Tibial nerve (tissue), 4 donors: ENCODE measurements around the gene ZNF521. TPM values are rescaled to one million over a fixed set of nuclear protein-coding genes. Genes with fewer than 3 reads are reported as not detected.

ENCODE experiments used
- DNase-seq, 2 donors: peaks; one replicate each; pipeline ENCODE4 v3.0.0-alpha.2; 2019; ENCODE audit warnings: low spot score in 2 of 2
- H3K27ac ChIP-seq, 4 donors: fragments of 200-600 bp; sonication (generic) in 3 of 4; one replicate each; pipeline ENCODE4 v1.5.1; 2017 to 2019; ENCODE audit warnings: mild to moderate bottlenecking in 1 of 4
- H3K27me3 ChIP-seq, 2 donors: fragments of 200-600 bp; sonication (generic) in 1 of 2; one replicate each; pipeline versions ENCODE4 v1.5.1 to v1.6.0; 2017 to 2019
- H3K36me3 ChIP-seq, 3 donors: fragments of 200-600 bp; sonication (generic); one replicate each; pipeline ENCODE4 v1.5.1; 2018 to 2019
- H3K4me1 ChIP-seq, 4 donors: fragments of 200-600 bp; sonication (generic) in 3 of 4; one replicate each; pipeline ENCODE4 v1.5.1; 2017 to 2019
- H3K4me3 ChIP-seq, 4 donors: fragments of 200-600 bp; sonication (generic) in 3 of 4; one replicate each; pipeline ENCODE4 v1.5.1; 2017 to 2019; ENCODE audit warnings: mild to moderate bottlenecking in 1 of 4, moderate library complexity in 1 of 4
- H3K9me3 ChIP-seq, 4 donors: fragments of 200-600 bp; sonication (generic) in 3 of 4; one replicate each; pipeline ENCODE4 v1.5.1; 2017 to 2019
- EP300 ChIP-seq, 2 donors: sonication (generic); formaldehyde crosslinking; IDR thresholded peaks; one replicate each; pipeline ENCODE4 v1.6.1; 2017; ENCODE audit warnings: antibody characterized with exemption in 2 of 2, mild to moderate bottlenecking in 1 of 2
- POLR2A ChIP-seq, 2 donors: fragments of 450-650 bp; IDR thresholded peaks; one replicate each; pipeline ENCODE4 v1.6.1; 2017; ENCODE audit warnings: antibody characterized with exemption in 2 of 2, mild to moderate bottlenecking in 2 of 2, moderate library complexity in 2 of 2
- WGBS, 2 donors: methylation state at CpG; one replicate each; pipeline ENCODE4 v1.1.5; 2018; 5-methylcytosine and 5-hydroxymethylcytosine counted together
- total RNA-seq, 4 donors: library from RNA; depleted of rRNA; stranded (reverse); fragments of >200 nt; gene quantifications; one replicate each; pipeline ENCODE4 v1.1.0, GENCODE V29; 2016
- TF ChIP-seq, protein P1 (sequence below), 5 experiments: fragments of 200-600 bp in 3 of 5; fragments of 450-650 bp in 2 of 5; sonication (generic) in 3 of 5; IDR thresholded peaks; one replicate each; pipeline ENCODE4 v1.5.1; 2016 to 2019; ENCODE audit warnings: antibody characterized with exemption in 5 of 5, mild to moderate bottlenecking in 3 of 5, moderate library complexity in 2 of 5

Gene ZNF521
- total RNA-seq, 4 donors from 2014 or later, result 32.7 to 66.3 (median 43.4) TPM

DNA sequence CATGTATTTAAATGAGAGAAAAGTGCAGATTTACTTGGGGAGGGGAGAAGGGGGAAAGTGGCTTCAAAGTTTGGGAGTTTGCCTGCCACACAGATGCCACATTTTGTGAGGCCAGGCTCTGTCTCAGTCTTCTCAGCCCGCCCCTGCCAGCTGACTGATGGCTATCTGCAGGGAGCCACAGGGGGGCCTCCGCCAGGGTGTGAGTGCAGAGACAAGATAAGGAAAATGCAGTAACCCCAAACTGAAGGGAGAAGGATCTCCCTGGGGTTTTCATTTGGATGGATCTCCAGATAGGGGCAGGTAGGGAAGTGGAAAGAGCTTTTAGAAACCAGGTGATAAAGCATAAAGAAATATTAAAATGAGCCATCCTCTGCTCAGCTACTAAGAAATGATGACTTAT, 128.8 kb downstream of the ZNF521 start:
- no peak overlapping the region for H3K4me3 ChIP-seq
- H3K27me3 ChIP-seq, result no peaks in the 10 kb centered on the region
- DNase-seq, result no peak
- peaks cover 0 to 16% (median 0%) of the 10 kb centered on the region in 3 donors for H3K36me3 ChIP-seq
- H3K4me1 ChIP-seq, result no peaks in the 10 kb centered on the region
- 88 to 90% methylated on average over 2 of the region's 2 CpGs for WGBS, 2 donors
- TF ChIP-seq, protein P1, sequence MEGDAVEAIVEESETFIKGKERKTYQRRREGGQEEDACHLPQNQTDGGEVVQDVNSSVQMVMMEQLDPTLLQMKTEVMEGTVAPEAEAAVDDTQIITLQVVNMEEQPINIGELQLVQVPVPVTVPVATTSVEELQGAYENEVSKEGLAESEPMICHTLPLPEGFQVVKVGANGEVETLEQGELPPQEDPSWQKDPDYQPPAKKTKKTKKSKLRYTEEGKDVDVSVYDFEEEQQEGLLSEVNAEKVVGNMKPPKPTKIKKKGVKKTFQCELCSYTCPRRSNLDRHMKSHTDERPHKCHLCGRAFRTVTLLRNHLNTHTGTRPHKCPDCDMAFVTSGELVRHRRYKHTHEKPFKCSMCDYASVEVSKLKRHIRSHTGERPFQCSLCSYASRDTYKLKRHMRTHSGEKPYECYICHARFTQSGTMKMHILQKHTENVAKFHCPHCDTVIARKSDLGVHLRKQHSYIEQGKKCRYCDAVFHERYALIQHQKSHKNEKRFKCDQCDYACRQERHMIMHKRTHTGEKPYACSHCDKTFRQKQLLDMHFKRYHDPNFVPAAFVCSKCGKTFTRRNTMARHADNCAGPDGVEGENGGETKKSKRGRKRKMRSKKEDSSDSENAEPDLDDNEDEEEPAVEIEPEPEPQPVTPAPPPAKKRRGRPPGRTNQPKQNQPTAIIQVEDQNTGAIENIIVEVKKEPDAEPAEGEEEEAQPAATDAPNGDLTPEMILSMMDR (IDR thresholded peaks at IDR 0.05), result no peak
- TF ChIP-seq EP300 (IDR thresholded peaks at IDR 0.05) (no peak), POLR2A (IDR thresholded peaks at IDR 0.05) (no peak)
- no peak overlapping the region for H3K27ac ChIP-seq
- H3K9me3 ChIP-seq, result no peaks in the 10 kb centered on the region

DNA sequence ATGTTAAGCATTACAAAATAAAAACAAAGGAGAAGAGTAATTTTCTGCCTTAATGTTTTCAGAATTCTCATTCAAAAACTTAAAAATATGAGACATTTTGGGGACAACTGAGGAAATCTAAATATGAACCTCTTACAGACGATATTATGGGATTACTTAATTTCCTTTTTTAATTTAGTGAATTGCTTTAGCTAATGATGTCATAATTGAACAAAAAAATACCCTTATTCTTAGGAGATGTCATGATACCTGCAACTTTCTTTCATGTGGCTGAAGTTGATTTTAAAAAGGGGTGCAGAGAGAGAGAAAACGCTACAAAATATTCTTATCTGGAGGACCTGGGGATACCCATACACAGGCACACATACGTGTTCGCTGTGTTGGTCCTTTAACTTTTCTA, 129.3 kb downstream of the ZNF521 start:
- DNase-seq, result no peak

DNA sequence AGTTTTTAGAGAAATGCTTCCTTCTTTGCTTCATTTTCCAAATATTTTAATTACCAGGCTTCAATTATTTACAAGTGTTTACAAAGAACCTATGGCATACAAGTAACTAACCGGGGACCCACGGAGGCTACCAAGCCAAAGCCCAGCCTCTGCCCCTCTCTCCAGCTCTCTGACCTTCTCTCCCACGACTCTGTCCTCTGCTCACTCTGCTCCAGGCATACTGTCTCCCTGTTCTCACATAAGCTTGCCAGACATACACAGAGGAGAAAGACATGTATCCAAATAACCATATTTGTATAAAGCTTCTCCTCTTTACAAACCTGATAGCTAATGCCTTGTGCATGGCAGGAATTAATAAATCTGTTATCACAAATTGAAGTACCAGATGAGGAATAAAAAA, 141.3 kb downstream of the ZNF521 start:
- Histone ChIP-seq H3K4me3 (no peak overlapping the region), H3K9me3 (no peaks in the 10 kb centered on the region), H3K4me1 (peaks cover 0 to 4% (median 0%) of the 10 kb centered on the region in 4 donors), H3K27me3 (no peaks in the 10 kb centered on the region), H3K27ac (no peak overlapping the region), H3K36me3 (no peaks in the 10 kb centered on the region)
- DNase-seq, result no peak
- 59 to 62% methylated on average over 3 of the region's 3 CpGs for WGBS, 2 donors
- TF ChIP-seq, protein P1 (IDR thresholded peaks at IDR 0.05), result no peak
- no peak for TF ChIP-seq POLR2A (IDR thresholded peaks at IDR 0.05)
- no peak for TF ChIP-seq EP300 (IDR thresholded peaks at IDR 0.05)

More for the DNA sequence above, 129.3 kb downstream of the ZNF521 start:
- no peaks in the 10 kb centered on the region for H3K9me3 ChIP-seq
- H3K27me3 ChIP-seq, result no peaks in the 10 kb centered on the region
- no peak overlapping the region for H3K4me3 ChIP-seq
- 90 to 93% methylated on average over 4 of the region's 4 CpGs for WGBS, 2 donors
- TF ChIP-seq, protein P1 (IDR thresholded peaks at IDR 0.05), result no peak
- TF ChIP-seq POLR2A (IDR thresholded peaks at IDR 0.05) (no peak), EP300 (IDR thresholded peaks at IDR 0.05) (no peak)
- no peak overlapping the region for H3K27ac ChIP-seq
- H3K36me3 ChIP-seq, result peaks cover 0 to 18% (median 0%) of the 10 kb centered on the region in 3 donors
- H3K4me1 ChIP-seq, result no peaks in the 10 kb centered on the region

DNA sequence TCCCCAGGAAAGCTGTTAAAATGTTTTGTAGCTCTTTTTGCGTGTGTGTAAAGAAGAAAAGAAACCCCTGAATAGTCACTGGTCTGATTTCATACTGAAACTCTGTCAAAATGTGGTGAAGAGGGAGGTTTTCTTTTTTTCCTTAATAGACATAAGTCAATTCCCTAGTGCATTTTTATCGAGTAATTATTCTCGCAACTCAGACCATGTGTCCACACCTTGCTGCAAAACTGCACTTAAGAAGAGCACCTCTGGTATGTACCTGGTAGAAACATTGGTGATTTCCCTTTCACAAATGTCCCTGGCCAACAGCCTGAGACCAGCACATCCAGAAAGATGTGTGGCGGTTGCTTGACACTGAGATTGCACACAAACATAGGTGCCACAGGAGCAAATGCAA, 159.9 kb downstream of the ZNF521 start:
- Histone ChIP-seq H3K27ac (no peak overlapping the region), H3K9me3 (no peaks in the 10 kb centered on the region), H3K27me3 (no peaks in the 10 kb centered on the region), H3K4me3 (no peak overlapping the region), H3K36me3 (no peaks in the 10 kb centered on the region), H3K4me1 (no peaks in the 10 kb centered on the region)
- TF ChIP-seq POLR2A (IDR thresholded peaks at IDR 0.05) (no peak), EP300 (IDR thresholded peaks at IDR 0.05) (no peak)
- TF ChIP-seq, protein P1 (IDR thresholded peaks at IDR 0.05), result no peak
- 61 to 62% methylated on average over 4 of the region's 4 CpGs for WGBS, 2 donors
- no peak for DNase-seq

DNA sequence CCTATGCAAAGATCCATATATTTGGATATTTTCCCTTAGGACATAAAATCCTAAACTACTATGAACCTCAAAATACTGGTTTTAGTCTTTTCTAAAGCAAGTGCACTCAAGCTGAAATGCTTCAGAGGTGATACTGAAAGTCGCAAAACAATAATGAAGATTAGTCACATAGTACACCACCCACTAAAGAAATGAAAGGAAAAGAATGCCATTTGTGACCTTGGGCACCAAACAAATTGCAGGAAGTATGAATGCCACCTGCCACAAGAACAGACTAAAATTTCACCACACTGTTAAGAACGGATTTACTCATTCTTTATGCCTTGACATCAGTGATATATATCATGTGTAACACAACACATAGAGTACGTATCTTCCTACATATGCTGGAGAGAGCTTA, 161.5 kb downstream of the ZNF521 start:
- no peaks in the 10 kb centered on the region for H3K27me3 ChIP-seq
- TF ChIP-seq, protein P1 (IDR thresholded peaks at IDR 0.05), result no peak
- TF ChIP-seq EP300 (IDR thresholded peaks at IDR 0.05) (no peak), POLR2A (IDR thresholded peaks at IDR 0.05) (no peak)
- DNase-seq, result no peak

More for the DNA sequence above, 161.5 kb downstream of the ZNF521 start:
- Histone ChIP-seq H3K9me3 (no peaks in the 10 kb centered on the region), H3K36me3 (no peaks in the 10 kb centered on the region), H3K4me1 (no peaks in the 10 kb centered on the region), H3K4me3 (no peak overlapping the region), H3K27ac (no peak overlapping the region)
- 76 to 88% methylated on average over 3 of the region's 3 CpGs for WGBS, 2 donors
